HG02763 (cell line): Measurements from ENCODE around the gene MRPL55.

Experiments
- ATAC-seq: cut with Tn5 transposase; IDR thresholded peaks from one replicate; pipeline ENCODE4 v1.9.1; 2021; ENCODE audit warnings: mild to moderate bottlenecking, moderate library complexity; ENCODE audit not compliant: unreplicated experiment

The MRPL55 gene

GRCh38 chr1:228088586-228089498 lies 20.3 kb downstream of the MRPL55 start:
- ATAC-seq, result no peak

DNA sequence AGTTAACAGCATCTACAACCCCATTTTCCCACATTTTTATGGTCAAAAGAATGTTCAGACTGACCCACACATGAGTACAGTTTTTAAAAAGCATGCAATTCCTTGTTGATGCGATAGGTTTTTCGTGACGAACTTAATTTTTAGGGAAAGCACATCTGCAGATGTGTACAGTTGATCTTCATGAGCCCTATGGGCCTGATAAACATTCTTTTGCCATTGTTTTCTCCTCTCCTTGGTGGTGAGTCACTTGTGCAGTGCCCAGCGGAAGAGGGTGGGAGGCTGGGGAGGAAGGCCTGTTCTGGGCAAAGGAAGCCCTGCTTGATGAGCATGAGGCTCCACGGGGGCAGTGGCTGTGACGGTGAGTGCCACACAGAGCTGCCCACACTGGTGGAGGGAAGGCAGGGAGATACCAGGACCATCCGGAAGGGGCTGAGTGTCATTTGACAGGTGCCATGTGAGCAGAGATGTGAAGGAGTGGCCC lies 21.3 kb downstream of the MRPL55 start:
- ATAC-seq, result no peak

- no peak for ATAC-seq
Observed at GRCh38 chr1:228085287-228085951, 23.7 kb downstream of the MRPL55 start.

- ATAC-seq, result no peak
Observed at GRCh38 chr1:228084797-228085196, 24.3 kb downstream of the MRPL55 start.

- ATAC-seq, result no peak
Observed at GRCh38 chr1:228084325-228084724, 24.8 kb downstream of the MRPL55 start.

DNA sequence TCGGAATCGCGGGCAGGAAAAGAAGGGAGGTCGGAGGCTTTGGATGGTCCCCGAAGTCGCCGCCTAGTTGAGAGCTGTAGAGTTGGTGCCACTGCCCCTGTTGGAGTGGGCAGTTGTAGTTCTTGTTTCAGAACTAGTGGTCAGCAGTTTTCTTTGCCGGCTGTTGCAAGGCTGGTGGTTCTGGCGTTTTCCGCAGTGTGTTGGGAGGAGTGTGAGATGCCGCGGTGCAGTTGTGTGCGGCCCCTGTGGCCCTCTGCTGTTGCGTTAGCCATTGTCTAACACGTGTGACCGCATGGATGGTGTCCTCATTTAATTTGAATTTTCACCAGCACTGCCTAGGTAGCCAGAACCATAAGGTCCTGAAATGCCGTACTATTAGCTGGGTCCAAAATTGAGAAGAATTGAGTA lies 25.2 kb downstream of the MRPL55 start:
- no peak for ATAC-seq

GRCh38 chr1:228082918-228083870 lies 25.9 kb downstream of the MRPL55 start:
- ATAC-seq, result peak; percentile 15

DNA sequence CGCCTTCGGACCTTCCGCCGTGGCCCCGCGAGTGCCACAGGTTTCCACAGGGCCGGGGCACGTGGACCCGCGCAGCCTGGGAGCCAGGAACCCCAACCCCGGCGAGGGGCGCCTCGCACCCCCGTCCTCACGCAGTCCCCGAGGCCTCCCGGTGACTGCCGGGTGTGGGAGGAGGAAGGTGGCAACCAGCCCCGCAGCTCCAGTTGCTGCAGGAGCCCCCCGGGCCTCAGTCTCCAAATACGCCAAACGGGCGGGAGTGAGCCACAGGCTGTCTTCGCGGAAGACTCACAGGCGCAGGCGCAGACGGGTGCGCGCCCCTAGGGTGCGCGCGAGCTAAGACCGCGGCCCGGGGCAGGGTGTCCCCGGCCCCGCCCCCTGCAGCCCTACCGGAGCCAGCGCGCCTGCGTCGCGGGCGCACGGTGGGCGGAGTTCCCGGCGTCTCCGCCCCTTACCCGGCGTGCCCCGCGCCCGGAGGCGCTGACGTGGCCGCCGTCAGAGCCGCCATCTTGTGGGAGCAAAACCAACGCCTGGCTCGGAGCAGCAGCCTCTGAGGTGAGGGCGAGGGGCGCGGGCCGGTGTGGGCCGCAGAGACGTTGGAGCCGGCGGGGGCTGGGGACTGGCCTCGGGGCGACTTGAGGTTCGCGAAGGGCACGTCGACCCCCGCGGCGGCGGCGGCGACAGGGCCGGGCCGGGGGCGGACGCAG lies 26.7 kb downstream of the MRPL55 start, which contains the start of gene ARF1:
ARF1 (plus strand) TSS at position 495 of the 704 bp plus-strand sequence. CDS start 14,407 bp downstream, outside the sequence.
- peak; percentile 80 for ATAC-seq

- peak; percentile 1 for ATAC-seq
Observed at GRCh38 chr1:228081578-228082213, 27.4 kb downstream of the MRPL55 start.

- ATAC-seq, result no peak
Observed at GRCh38 chr1:228081144-228081543, 28.0 kb downstream of the MRPL55 start.

- ATAC-seq, result no peak
Observed at GRCh38 chr1:228079601-228080263, 29.4 kb downstream of the MRPL55 start.

- no peak for ATAC-seq
Observed at GRCh38 chr1:228079013-228079412, 30.1 kb downstream of the MRPL55 start.

- no peak for ATAC-seq
Observed at GRCh38 chr1:228077565-228078330, 31.4 kb downstream of the MRPL55 start.

- ATAC-seq, result no peak
Observed at GRCh38 chr1:228076796-228077430, 32.2 kb downstream of the MRPL55 start.

DNA sequence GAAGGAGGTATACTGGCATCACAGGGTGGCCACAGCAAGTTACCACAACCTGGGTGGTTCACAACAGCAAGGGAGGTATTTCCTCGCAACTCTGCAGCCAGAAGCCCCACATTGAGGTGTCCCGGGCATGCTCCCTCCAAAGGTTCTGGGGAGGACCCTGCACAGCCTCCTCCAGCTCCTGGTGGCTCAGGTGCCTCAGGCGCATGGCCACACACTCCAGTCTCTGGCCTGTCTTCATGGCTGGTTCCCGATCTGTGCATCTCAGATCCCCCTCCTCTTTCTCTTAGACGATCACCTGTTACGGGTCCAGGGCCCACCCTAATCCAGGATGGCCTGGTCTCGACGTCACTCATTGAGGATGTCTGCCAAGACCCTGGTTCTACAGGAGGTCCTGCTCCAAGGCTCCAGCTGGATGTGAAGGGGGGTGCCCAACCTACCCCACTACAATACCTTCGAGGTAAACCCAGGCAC lies 33.3 kb downstream of the MRPL55 start:
- ATAC-seq, result no peak

- no peak for ATAC-seq
Observed at GRCh38 chr1:228074954-228075730, 34.0 kb downstream of the MRPL55 start.
